Ishikawa (cell line): ENCODE results near the gene SEC63.

Source experiments
- CEBPB ChIP-seq: IDR thresholded peaks from 2 replicates; pipeline ENCODE4 v1.6.1; 2012
- EP300 ChIP-seq: IDR thresholded peaks from 2 replicates; pipeline ENCODE4 v1.6.1; 2012; ENCODE audit warnings: borderline replicate concordance
- FOXM1 ChIP-seq: IDR thresholded peaks from 2 replicates; pipeline ENCODE4 v1.6.1; 2012; ENCODE audit warnings: low read depth, borderline replicate concordance
- RAD21 ChIP-seq: IDR thresholded peaks from 2 replicates; pipeline ENCODE4 v1.6.1; 2012; ENCODE audit warnings: low read depth
- TAF1 ChIP-seq: IDR thresholded peaks from 2 replicates; pipeline ENCODE4 v1.6.1; 2012; ENCODE audit warnings: low read depth, mild to moderate bottlenecking
- ZBTB7A ChIP-seq: IDR thresholded peaks from 2 replicates; pipeline ENCODE4 v1.6.1; 2012; ENCODE audit warnings: low read depth
- TF ChIP-seq, protein P1 (sequence below): IDR thresholded peaks from 2 replicates; pipeline ENCODE4 v1.6.1; 2012; ENCODE audit warnings: low read depth, mild to moderate bottlenecking
- TF ChIP-seq, protein P2 (sequence below): IDR thresholded peaks from 2 replicates; pipeline ENCODE4 v1.6.1; 2012
- TF ChIP-seq, protein P3 (sequence below): IDR thresholded peaks from 2 replicates; pipeline ENCODE4 v1.6.1; 2012

DNA sequence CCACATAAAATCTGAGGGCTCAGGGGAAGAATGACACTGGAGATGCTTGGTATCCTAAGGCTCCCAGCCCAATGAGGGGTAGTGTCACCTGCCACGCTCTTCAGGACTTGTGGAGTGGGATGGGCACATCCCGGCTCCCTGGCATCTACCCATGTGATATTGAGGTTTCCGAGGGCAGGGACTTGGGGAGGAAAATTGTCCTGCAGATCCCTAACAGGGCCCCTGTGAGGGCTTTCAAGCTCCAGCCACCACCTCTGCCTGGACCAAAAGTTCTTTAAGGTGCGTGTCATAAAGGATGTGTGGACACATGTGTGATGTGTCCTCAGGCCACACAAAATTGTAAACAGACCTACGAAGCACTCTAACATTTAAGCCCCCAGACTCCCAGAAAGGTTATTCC lies 136.4 kb downstream of the SEC63 start:
- TF ChIP-seq TAF1 (no peak), EP300 (no peak), RAD21 (no peak), ZBTB7A (no peak), CEBPB (no peak), FOXM1 (no peak)
- TF ChIP-seq, protein P1, sequence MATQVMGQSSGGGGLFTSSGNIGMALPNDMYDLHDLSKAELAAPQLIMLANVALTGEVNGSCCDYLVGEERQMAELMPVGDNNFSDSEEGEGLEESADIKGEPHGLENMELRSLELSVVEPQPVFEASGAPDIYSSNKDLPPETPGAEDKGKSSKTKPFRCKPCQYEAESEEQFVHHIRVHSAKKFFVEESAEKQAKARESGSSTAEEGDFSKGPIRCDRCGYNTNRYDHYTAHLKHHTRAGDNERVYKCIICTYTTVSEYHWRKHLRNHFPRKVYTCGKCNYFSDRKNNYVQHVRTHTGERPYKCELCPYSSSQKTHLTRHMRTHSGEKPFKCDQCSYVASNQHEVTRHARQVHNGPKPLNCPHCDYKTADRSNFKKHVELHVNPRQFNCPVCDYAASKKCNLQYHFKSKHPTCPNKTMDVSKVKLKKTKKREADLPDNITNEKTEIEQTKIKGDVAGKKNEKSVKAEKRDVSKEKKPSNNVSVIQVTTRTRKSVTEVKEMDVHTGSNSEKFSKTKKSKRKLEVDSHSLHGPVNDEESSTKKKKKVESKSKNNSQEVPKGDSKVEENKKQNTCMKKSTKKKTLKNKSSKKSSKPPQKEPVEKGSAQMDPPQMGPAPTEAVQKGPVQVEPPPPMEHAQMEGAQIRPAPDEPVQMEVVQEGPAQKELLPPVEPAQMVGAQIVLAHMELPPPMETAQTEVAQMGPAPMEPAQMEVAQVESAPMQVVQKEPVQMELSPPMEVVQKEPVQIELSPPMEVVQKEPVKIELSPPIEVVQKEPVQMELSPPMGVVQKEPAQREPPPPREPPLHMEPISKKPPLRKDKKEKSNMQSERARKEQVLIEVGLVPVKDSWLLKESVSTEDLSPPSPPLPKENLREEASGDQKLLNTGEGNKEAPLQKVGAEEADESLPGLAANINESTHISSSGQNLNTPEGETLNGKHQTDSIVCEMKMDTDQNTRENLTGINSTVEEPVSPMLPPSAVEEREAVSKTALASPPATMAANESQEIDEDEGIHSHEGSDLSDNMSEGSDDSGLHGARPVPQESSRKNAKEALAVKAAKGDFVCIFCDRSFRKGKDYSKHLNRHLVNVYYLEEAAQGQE, result no peak
- TF ChIP-seq, protein P2, sequence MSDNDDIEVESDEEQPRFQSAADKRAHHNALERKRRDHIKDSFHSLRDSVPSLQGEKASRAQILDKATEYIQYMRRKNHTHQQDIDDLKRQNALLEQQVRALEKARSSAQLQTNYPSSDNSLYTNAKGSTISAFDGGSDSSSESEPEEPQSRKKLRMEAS, result no peak
- TF ChIP-seq, protein P3, sequence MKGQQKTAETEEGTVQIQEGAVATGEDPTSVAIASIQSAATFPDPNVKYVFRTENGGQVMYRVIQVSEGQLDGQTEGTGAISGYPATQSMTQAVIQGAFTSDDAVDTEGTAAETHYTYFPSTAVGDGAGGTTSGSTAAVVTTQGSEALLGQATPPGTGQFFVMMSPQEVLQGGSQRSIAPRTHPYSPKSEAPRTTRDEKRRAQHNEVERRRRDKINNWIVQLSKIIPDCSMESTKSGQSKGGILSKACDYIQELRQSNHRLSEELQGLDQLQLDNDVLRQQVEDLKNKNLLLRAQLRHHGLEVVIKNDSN, result no peak
